Measurements from ENCODE around the gene SLC1A2.

- no peak for TF ChIP-seq CTCF (conservative IDR thresholded peaks at IDR 0.05; ENCODE audit: low read depth, low read length)
- no peak for TF ChIP-seq EZH2 (IDR thresholded peaks at IDR 0.05; ENCODE audit: borderline replicate concordance, low read depth, low read length, poor library complexity, severe bottlenecking)
These were observed 211.6 kb downstream of the SLC1A2 start for GRCh38 chr11:35207471-35208403.
